ENCODE results near the gene TM7SF2.

DNA sequence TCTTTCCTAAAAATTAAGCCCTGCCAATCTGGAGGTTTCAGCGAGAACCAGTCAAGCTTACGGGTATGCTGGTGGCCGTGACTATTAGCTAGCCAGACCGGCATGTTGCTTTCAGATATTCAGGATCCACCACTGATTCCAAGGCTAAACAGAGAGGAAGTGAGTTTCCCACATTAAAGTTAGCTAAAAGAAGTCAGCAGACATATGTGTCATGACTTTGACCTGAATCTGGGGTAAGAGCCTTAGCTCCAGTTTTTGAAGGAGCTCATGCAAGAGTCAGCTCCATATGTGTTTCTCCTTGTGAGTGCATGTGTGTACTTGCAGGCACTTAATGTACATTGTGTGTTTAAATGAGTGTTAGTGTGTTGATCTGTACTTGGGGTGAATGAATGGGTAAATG lies 26.2 kb upstream of the TM7SF2 start:
- TF ChIP-seq TAF1 (IDR thresholded peaks at IDR 0.05; ENCODE audit: borderline replicate concordance, low read depth, low read length) = no peak
- no peak for TF ChIP-seq POLR2AphosphoS5 (IDR thresholded peaks at IDR 0.05; ENCODE audit: low read depth, low read length)
- no peak for TF ChIP-seq POLR2A (IDR thresholded peaks at IDR 0.05; ENCODE audit: low read depth, low read length)
